K562 (cell line): Measurements from ENCODE around the gene ATG12. TPM values are rescaled to one million over a fixed set of nuclear protein-coding genes. Genes with fewer than 3 reads are reported as not detected.

Experiments used
- ATAC-seq: fragments of 200-7000 bp; cut with Tn5 transposase; 3 replicates; pipeline ENCODE4 v1.9.1; 2020; ENCODE audit warnings: moderate library complexity
- BruUV-seq: library from RNA; stranded (reverse); fragments of 400-500 nt; replicated peaks from 2 replicates; lab custom pipeline; 2021; lab: Mats Ljungman, UMichigan
- CTCF ChIA-PET: fragments of 300-600 bp; formaldehyde crosslinking; extraction: SDS; loops from one replicate; lab custom pipeline; 2021; ENCODE audit warnings: low intra/inter-chr PET ratio; lab: Yijun Ruan, JAX
- POLR2A ChIA-PET: fragments of 300-600, 350-650 bp; sonication (Branson Sonifier 250); formaldehyde crosslinking; extraction: SDS; loops from one replicate; lab custom pipeline; 2021; ENCODE audit warnings: antibody characterized with exemption, inconsistent platforms; lab: Yijun Ruan, JAX
- DNase-seq, 4 experiments: peaks; one replicate each; pipeline versions ENCODE4 v3.0.0 to v3.0.0-alpha.2; 2011 to 2018; ENCODE audit warnings: low spot score in 3 of 4, mixed read lengths in 3 of 4; ENCODE audit errors: extremely low read depth in 1 of 4
- FAIRE-seq: peaks from 2 replicates; lab custom pipeline; 2011; peaks lifted over from hg19 to GRCh38; lab: Jason Lieb, UNC
- H2AFZ ChIP-seq: 2 replicates; pipeline ENCODE4 v1.6.0; 2011; ENCODE audit warnings: low read depth, low read length, control low read depth, inconsistent platforms
- H3K27ac ChIP-seq: fragments of 200-600 bp; 3 replicates; pipeline ENCODE4 v1.8.0; 2011; ENCODE audit warnings: low read depth, mild to moderate bottlenecking, control low read depth, inconsistent platforms, low read length, moderate library complexity, mixed read lengths; ENCODE audit errors: extremely low read depth
- H3K27me3 ChIP-seq, 2 experiments: fragments of 300-600 bp in 1 of 2; 2 replicates in 1 of 2; 3 replicates in 1 of 2; pipeline versions ENCODE4 v1.6.0 to v1.8.0; 2011; ENCODE audit warnings: inconsistent platforms in 2 of 2, low read length in 2 of 2, mild to moderate bottlenecking in 1 of 2, mixed read lengths in 1 of 2, moderate library complexity in 1 of 2; ENCODE audit not compliant: control insufficient read depth in 2 of 2, insufficient read depth in 2 of 2
- H3K36me3 ChIP-seq: fragments of 300-600 bp; 3 replicates; pipeline ENCODE4 v1.8.0; 2011; ENCODE audit warnings: mild to moderate bottlenecking, low read length, inconsistent platforms; ENCODE audit not compliant: control insufficient read depth, insufficient read depth
- H3K4me1 ChIP-seq, 2 experiments: fragments of 200-600 bp in 1 of 2; replicated peaks in 1 of 2; 2 replicates in 1 of 2; 3 replicates in 1 of 2; pipeline versions ENCODE4 v1.5.1 to v1.8.0; 2011; ENCODE audit warnings: inconsistent platforms in 2 of 2, low read length in 2 of 2, mild to moderate bottlenecking in 1 of 2, mixed read lengths in 1 of 2, moderate library complexity in 1 of 2; ENCODE audit not compliant: control insufficient read depth in 2 of 2, insufficient read depth in 2 of 2
- H3K4me2 ChIP-seq: 2 replicates; pipeline ENCODE4 v1.6.1; 2011; ENCODE audit warnings: low read length, control low read depth, inconsistent platforms, mixed read lengths; ENCODE audit not compliant: insufficient read depth
- H3K4me3 ChIP-seq: fragments of 200-600 bp; sonication (generic), shearing (Covaris generic); 2 replicates; pipeline ENCODE4 v1.5.1; 2016; ENCODE audit warnings: control low read depth, inconsistent platforms
- H3K79me2 ChIP-seq: fragments of 200-600 bp; 3 replicates; pipeline ENCODE4 v1.8.0; 2011; ENCODE audit warnings: low read length, inconsistent platforms; ENCODE audit not compliant: control insufficient read depth, insufficient read depth
- H3K9ac ChIP-seq, 2 experiments: 2 replicates each; pipeline versions ENCODE4 v1.6.0 to v1.6.1; 2011; ENCODE audit warnings: low read depth in 2 of 2, low read length in 2 of 2, control low read depth in 1 of 2, inconsistent platforms in 1 of 2, mild to moderate bottlenecking in 1 of 2, mixed read lengths in 1 of 2; ENCODE audit not compliant: insufficient read depth in 1 of 2
- H3K9me1 ChIP-seq: one replicate; pipeline ENCODE4 v1.6.0; 2011; ENCODE audit warnings: inconsistent platforms, mild to moderate bottlenecking, low read length, moderate library complexity; ENCODE audit not compliant: control insufficient read depth, insufficient read depth
- H3K9me3 ChIP-seq: replicated peaks from 2 replicates; pipeline ENCODE4 v1.5.1; 2011; ENCODE audit warnings: low read depth, low read length, inconsistent platforms; ENCODE audit not compliant: control insufficient read depth, insufficient read depth
- H4K20me1 ChIP-seq: replicated peaks from 2 replicates; pipeline ENCODE4 v1.6.1; 2011; ENCODE audit warnings: low read length, inconsistent platforms, mixed read lengths; ENCODE audit not compliant: control insufficient read depth, insufficient read depth
- BRD9 ChIP-seq: fragments of 450-650 bp; IDR thresholded peaks from 2 replicates; pipeline ENCODE4 v1.6.1; 2018; ENCODE audit warnings: low read depth; ENCODE audit not compliant: partially characterized antibody
- CEBPB ChIP-seq: fragments of 450-650 bp; IDR thresholded peaks from 2 replicates; pipeline ENCODE4 v1.6.1; 2016; ENCODE audit warnings: missing genetic modification characterization, missing compliant biosample characterization
- EP400 ChIP-seq: fragments of 450-650 bp; IDR thresholded peaks from 2 replicates; pipeline ENCODE4 v1.6.1; 2017; ENCODE audit warnings: antibody characterized with exemption, mild to moderate bottlenecking, moderate library complexity
- FOS ChIP-seq: IDR thresholded peaks from 3 replicates; pipeline ENCODE4 v1.6.1; 2011; ENCODE audit not compliant: insufficient read length; ENCODE audit errors: extremely low read depth
- HDAC8 ChIP-seq: fragments of 450-650 bp; IDR thresholded peaks from 2 replicates; pipeline ENCODE4 v1.6.1; 2016; ENCODE audit warnings: mild to moderate bottlenecking, missing genetic modification characterization, moderate library complexity, missing compliant biosample characterization
- KLF13 ChIP-seq: fragments of 450-650 bp; IDR thresholded peaks from 2 replicates; pipeline ENCODE4 v1.6.1; 2016; ENCODE audit warnings: missing genetic modification characterization, low read depth, mild to moderate bottlenecking, missing compliant biosample characterization, moderate library complexity, borderline replicate concordance
- MCM2 ChIP-seq: fragments of 450-650 bp; IDR thresholded peaks from 2 replicates; pipeline ENCODE4 v1.6.1; 2017; ENCODE audit warnings: low read depth, mild to moderate bottlenecking
- NONO ChIP-seq, 2 experiments: fragments of 200-400 bp in 1 of 2; fragments of 450-650 bp in 1 of 2; formaldehyde crosslinking in 1 of 2; IDR thresholded peaks; 2 replicates each; pipeline ENCODE4 v1.6.1; 2017; ENCODE audit warnings: low read depth in 2 of 2, mild to moderate bottlenecking in 2 of 2, moderate library complexity in 2 of 2, low read length in 1 of 2
- PCBP1 ChIP-seq: fragments of 200-400 bp; formaldehyde crosslinking; IDR thresholded peaks from 2 replicates; pipeline ENCODE4 v1.6.1; 2018; ENCODE audit warnings: mild to moderate bottlenecking, low read depth, low read length; ENCODE audit not compliant: poor library complexity, severe bottlenecking
- PRMT5 ChIP-seq: sonication (generic); formaldehyde crosslinking; IDR thresholded peaks from 2 replicates; pipeline ENCODE4 v1.5.0; 2020; ENCODE audit warnings: missing genetic modification reagents
- RBFOX2 ChIP-seq: fragments of 200-400 bp; formaldehyde crosslinking; IDR thresholded peaks from 2 replicates; pipeline ENCODE4 v1.6.1; 2017; ENCODE audit warnings: low read depth, mild to moderate bottlenecking, low read length, moderate library complexity
- RUNX1 ChIP-seq: sonication (generic); IDR thresholded peaks from 2 replicates; pipeline ENCODE4 v1.6.1; 2016; ENCODE audit warnings: antibody characterized with exemption, low read depth
- WGBS: fragments of 100-300 bp; shearing (Covaris generic); methylation state at CpG from one replicate; pipeline ENCODE4 v1.1.6; 2016; ENCODE audit warnings: low coverage, mixed read lengths; ENCODE audit not compliant: insufficient coverage; ENCODE audit errors: missing lambda C conversion rate; 5-methylcytosine and 5-hydroxymethylcytosine counted together
- in situ Hi-C: fragments of 300-500 bp; cut with MboI; formaldehyde crosslinking; loops from 4 replicates; pipeline ENCODE4 v1.15.0; 2018; ENCODE audit warnings: inconsistent platforms, mixed read lengths
- intact Hi-C: fragments of 100-400 bp; cut with micrococcal nuclease; formaldehyde crosslinking; loops from 2 replicates; pipeline ENCODE4 v1.14.2; 2022
- polyA plus RNA-seq, 8 experiments: library from polyadenylated mRNA; depleted of rRNA in 4 of 8; stranded (reverse) in 5 of 8; unstranded in 3 of 8; fragments of >200 nt; fragmentation: Nextera tagmentation in 2 of 8; fragmentation: Illumina TruSeq in 1 of 8; extraction: Ambion mirVana in 2 of 8; extraction: Trizol in 1 of 8; gene quantifications; 2 replicates each; pipeline versions ENCODE4 v1.2.1 to v1.2.3, GENCODE V29; 2011 to 2014; ENCODE audit warnings: inconsistent platforms in 1 of 8, missing spikeins in 1 of 8
- total RNA-seq, 7 experiments: library from RNA; depleted of rRNA in 6 of 7; stranded (reverse); fragments of >200 nt in 6 of 7; fragmentation: Illumina TruSeq in 2 of 7; extraction: Trizol in 2 of 7; gene quantifications; 2 replicates each; pipeline versions ENCODE4 v1.2.1 to v1.2.3, GENCODE V29; 2011 to 2021; ENCODE audit warnings: low replicate concordance in 1 of 7
- TF ChIP-seq, protein P1 (sequence below): fragments of 450-650 bp; IDR thresholded peaks from 2 replicates; pipeline ENCODE4 v1.6.1; 2017; ENCODE audit warnings: mild to moderate bottlenecking, moderate library complexity
- TF ChIP-seq, protein P2 (sequence below): fragments of 450-650 bp; IDR thresholded peaks from 2 replicates; pipeline ENCODE4 v1.6.1; 2018; ENCODE audit not compliant: partially characterized antibody

The ATG12 gene
- total and polyA plus RNA-seq, 9 of the 15 experiments (the other 6 are each of a cell fraction or from before 2014, with no cell fraction given) = 21.6 to 132 (median 61.3) TPM

DNA sequence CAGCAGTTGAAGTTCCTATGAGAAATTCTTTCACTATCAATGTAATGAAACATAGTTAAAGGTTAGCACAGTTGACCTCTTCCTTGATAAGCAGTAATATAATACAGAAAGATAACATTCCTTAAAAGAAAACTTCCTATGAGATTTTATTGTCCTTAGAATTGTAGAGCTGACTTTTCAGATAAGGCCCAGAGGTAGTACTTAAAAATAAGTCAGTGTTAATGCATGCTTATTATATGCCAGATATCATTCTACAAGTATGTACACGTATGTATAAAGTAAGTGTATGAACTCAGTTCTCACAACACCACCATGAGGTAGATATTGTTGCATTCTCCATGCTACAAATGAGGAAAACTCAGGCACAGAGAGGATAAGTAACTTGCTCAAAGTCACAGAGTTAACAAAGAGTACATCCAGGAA is 15.7 kb upstream of the ATG12 start:
- H3K27me3 ChIP-seq = no peaks in the 10 kb centered on the region
- peaks cover 47% of the 10 kb centered on the region for H3K79me2 ChIP-seq
- H4K20me1 ChIP-seq = no peaks in the 10 kb centered on the region
- no peaks in the 10 kb centered on the region for H3K4me1 ChIP-seq
- no peak overlapping the region for H3K27ac ChIP-seq
- no peaks in the 10 kb centered on the region for H3K9me1 ChIP-seq
- no TSS peak for BruUV-seq
- H3K9me3 ChIP-seq = 0 out of 2 replicates have a peak, but pooled peaks cover 2% of the 10 kb centered on the region
- CTCF ChIA-PET = no interaction called here
- intact Hi-C loops (no loop called here), in situ Hi-C loops (no loop called here)
- no peak overlapping the region for H2AFZ ChIP-seq
- WGBS = 31% methylated on average over 1 of the region's 1 CpG
- POLR2A ChIA-PET = interaction anchor here (1.3 kb wide), 1 partner anchor 13 kb away, joined by 3 read pairs; no protein-coding TSS in a partner anchor
- H3K4me3 ChIP-seq = no peak overlapping the region
- H3K4me2 ChIP-seq = no peak overlapping the region
- FAIRE-seq (no peak), DNase-seq (no peak), ATAC-seq (no peak)
- no peak overlapping the region for H3K9ac ChIP-seq
- H3K36me3 ChIP-seq = no peaks in the 10 kb centered on the region
- TF ChIP-seq NONO (IDR thresholded peaks at IDR 0.05; ENCODE audit: low read depth in 2 of 2, low read length in 1 of 2) (no peak), FOS (no peak), EP400 (no peak), PRMT5 (CRISPR knock-in tag) (no peak), KLF13 (tag) (no peak), PCBP1 (no peak), RBFOX2 (no peak), BRD9 (no peak), HDAC8 (tag) (no peak), RUNX1 (no peak), MCM2 (no peak), CEBPB (tag) (no peak)
- TF ChIP-seq, protein P1, sequence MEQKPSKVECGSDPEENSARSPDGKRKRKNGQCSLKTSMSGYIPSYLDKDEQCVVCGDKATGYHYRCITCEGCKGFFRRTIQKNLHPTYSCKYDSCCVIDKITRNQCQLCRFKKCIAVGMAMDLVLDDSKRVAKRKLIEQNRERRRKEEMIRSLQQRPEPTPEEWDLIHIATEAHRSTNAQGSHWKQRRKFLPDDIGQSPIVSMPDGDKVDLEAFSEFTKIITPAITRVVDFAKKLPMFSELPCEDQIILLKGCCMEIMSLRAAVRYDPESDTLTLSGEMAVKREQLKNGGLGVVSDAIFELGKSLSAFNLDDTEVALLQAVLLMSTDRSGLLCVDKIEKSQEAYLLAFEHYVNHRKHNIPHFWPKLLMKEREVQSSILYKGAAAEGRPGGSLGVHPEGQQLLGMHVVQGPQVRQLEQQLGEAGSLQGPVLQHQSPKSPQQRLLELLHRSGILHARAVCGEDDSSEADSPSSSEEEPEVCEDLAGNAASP = no peak
- TF ChIP-seq, protein P2, sequence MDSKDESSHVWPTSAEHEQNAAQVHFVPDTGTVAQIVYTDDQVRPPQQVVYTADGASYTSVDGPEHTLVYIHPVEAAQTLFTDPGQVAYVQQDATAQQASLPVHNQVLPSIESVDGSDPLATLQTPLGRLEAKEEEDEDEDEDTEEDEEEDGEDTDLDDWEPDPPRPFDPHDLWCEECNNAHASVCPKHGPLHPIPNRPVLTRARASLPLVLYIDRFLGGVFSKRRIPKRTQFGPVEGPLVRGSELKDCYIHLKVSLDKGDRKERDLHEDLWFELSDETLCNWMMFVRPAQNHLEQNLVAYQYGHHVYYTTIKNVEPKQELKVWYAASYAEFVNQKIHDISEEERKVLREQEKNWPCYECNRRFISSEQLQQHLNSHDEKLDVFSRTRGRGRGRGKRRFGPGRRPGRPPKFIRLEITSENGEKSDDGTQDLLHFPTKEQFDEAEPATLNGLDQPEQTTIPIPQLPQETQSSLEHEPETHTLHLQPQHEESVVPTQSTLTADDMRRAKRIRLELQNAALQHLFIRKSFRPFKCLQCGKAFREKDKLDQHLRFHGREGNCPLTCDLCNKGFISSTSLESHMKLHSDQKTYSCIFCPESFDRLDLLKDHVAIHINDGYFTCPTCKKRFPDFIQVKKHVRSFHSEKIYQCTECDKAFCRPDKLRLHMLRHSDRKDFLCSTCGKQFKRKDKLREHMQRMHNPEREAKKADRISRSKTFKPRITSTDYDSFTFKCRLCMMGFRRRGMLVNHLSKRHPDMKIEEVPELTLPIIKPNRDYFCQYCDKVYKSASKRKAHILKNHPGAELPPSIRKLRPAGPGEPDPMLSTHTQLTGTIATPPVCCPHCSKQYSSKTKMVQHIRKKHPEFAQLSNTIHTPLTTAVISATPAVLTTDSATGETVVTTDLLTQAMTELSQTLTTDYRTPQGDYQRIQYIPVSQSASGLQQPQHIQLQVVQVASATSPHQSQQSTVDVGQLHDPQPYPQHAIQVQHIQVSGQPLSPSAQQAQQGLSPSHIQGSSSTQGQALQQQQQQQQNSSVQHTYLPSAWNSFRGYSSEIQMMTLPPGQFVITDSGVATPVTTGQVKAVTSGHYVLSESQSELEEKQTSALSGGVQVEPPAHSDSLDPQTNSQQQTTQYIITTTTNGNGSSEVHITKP = no peak
